GM15510 (cell line): ENCODE results near the gene VIPR2.

Experiments used
- POLR2A ChIP-seq: IDR thresholded peaks from 3 replicates; pipeline ENCODE4 v1.6.1; 2011; ENCODE audit warnings: borderline replicate concordance; ENCODE audit not compliant: insufficient read length; ENCODE audit errors: extremely low read depth

The VIPR2 gene

DNA sequence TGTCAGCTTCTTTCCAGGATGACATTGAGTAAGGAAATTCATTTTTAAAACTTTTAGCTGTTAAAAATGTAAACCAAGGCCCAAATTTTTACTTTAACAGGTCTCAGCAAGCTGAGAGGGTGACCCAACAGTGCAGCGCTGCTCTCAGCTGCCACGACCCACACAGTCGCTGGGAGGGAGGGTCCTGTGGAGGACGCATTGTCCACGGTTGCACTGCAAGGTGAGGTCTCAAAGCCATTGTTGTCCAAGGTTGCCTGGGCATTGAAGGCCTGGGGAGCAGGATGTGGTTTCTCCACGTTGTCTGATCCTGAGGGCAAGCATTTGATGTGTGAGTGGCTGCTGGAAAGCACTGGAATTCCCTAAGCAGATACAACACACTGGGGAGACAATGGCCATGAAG lies 15.1 kb upstream of the VIPR2 start:
- no peak for TF ChIP-seq POLR2A

DNA sequence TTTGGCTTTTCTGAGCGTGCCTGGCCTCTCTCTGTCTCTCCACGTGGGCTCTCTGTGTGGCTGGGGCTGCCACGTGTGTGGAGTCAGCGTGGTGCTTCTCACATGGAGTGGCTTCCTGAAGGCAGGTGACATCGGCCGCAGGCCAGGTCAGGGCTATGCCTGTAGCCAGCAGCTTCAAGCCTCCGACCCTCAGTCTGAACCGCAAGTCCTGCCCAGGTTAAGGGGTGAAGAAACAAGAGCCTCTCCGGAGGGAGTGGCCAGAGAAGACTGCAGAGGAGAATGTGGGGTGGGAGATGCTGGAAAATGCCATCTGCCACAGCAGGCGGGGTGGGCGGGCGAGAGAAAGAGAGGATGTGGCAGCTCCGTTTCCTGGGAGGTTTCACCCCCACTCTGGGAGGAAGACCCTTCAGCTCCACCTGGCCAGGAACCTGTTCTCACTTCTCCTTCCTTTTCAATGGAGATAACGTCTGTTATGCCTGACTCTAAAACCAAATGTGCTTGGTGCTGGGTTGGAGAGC lies 14.3 kb upstream of the VIPR2 start:
- no peak for TF ChIP-seq POLR2A

DNA sequence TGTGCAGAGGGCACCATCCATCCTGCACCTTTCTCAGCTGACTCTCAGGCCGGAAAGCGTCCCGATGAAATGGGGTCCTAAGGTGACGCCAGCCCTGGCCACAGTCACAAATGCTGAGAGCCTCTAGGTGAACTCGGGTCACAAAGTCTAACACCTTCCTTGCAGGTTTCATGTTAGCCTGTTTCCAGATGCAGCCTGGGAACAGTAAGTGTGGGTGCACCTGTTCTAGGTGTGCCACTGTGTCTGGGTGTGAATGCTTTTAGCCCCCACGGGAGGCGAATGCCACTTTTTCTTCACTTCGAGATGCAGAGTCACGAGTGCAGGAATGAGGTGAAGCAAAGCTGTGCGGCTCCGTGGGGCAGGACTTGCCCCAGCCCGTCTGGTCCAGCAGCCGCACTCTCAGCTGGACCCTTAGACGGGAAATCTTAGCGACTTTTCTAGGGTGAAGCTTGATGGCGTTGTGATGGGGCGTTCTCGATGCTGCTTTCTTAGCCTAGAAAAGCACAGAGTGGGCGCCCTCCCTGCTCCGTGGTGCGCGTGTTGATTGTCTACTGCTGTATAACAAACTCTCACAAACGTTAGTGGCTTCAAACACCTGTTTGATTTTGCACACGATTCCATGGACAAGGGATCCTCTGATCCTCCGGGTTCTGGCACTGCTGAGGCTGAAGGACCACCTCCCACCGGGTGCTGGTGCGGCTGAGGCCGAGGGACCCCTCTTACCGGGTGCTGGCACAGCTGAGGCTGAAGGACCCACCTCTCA lies 13.6 kb upstream of the VIPR2 start:
- no peak for TF ChIP-seq POLR2A

DNA sequence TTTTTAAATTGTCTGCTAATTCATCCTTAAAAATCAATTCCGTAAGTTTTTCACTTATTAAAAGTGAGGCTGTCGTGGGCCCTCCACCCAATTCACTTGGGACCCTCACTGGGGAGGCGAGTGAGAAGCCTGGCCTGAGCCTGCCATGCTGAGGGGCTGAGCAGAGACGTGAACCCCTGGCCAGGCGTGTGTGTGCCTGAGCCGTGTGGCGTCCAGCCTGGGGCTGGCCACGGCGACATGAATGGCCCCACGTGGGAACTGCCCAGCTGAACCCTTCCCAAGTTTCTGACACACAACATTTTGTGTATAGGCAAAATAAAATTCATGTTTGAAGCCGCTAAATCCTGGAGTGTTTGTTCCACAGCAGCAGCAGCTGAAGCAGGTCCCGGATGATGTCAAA lies 13.0 kb upstream of the VIPR2 start:
- no peak for TF ChIP-seq POLR2A

DNA sequence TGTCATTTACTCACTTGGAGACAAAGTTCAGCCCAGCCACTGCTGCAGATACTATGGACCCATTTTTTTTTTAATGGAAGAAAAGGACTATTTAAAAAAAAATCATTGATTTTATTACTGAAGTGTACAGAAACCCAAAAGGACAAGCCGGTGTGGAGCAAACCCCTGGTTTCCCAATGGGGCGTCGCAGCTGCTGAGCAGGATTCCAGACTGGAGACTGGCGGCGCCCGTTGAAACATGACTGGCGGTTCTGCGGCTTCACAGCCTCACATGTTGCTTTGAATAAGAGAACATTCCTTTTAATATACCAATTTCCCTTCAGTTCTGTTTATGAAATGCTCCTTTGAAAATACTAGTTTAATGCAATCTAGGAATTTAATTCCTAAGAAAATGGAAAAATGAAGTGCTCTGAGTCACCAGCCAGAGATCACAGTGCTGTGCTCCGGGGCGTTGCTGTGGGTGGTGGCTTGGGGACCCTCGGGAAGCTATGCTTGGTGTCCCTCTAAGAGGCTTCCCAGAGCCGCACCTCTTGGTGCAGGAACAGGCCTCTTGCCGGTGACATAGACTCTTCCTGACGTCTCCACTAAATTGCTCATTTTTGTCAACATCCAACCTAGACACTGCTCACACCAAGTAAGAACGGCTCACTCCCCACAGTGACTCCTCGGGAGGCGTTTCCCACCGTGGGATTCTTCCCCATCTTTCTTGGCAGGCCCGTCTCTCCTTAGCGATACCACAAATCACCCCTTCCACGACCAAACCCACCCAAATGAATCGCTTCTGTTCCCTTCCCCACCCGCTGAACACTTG lies 12.0 kb upstream of the VIPR2 start:
- TF ChIP-seq POLR2A: no peak

DNA sequence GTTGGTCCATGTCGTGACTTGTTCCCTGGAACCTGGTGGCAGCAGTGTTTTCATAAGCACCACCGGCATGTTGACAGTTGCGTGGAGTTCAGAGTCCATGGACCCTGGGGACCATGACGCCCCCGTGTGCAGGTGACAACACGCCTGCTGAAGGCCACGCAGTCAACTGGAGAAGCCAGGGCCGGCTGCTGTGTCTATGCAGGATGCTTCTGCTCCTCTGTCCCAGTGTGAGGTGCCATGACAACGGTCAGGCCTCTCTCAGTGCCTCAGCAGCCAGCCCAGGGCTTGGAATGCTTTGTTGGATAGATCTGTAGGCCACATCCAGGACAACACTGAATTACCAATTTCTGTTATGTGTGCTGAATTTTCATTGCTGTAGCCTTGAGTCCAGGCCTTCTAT lies 10.7 kb upstream of the VIPR2 start:
- TF ChIP-seq POLR2A: no peak

DNA sequence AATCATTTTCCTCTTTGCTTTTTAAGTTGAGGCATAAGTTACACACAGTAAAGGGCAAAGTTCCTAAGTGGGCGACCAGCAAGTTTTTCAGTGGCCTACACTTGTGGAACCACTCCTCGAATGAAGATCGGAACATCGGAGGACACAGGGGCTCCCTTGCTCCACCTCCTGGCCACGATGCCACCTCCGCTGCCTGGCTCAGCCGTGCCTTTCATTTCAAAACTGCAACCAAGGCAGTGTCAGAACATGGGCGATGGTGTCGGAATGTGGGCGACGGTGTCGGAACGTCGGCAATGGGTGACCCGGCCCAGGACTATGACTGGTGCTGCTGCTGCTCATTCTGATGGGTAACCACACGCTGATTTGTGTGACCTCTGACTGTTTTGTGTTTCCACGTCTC lies 9.6 kb upstream of the VIPR2 start:
- TF ChIP-seq POLR2A: no peak

DNA sequence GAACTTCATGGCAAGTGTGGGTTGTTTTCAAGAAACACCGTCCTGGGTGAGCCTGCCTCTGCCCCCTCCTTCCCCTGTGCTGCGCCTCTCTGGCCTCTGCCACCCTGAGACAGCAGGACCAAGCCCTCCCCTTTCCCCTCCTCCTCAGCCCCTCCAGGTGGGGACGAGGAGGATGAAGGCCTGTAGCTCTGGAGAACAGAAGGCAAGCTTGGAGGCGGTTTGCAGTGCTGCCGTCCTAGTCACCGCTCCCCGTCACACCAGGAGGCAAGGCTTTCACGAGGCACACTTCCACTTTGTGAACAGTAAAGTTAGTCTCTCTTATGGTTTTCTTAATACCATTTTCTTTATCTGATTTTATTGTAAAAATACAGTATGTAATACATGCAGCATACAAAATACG lies 8.8 kb upstream of the VIPR2 start:
- TF ChIP-seq POLR2A: no peak

DNA sequence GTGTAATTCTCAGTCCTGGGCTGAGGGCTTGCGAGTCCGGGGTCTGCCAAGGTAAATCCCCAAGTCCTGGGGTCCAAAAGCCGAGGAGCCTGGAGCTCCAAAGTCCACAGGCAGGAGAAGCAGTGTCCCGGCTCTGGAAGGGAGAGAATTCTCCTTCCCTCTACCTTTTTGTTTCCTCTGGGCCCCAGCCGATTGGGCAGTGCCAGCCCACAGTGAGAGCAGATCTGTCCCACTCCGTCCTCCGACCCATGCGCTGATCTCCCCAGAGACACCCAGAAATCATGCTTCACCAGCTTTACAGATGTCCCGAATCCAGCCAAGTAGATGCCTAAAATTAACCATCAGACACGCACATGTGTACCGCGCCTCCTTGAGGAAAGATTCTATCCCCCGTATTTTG lies 8.1 kb upstream of the VIPR2 start:
- TF ChIP-seq POLR2A: no peak

DNA sequence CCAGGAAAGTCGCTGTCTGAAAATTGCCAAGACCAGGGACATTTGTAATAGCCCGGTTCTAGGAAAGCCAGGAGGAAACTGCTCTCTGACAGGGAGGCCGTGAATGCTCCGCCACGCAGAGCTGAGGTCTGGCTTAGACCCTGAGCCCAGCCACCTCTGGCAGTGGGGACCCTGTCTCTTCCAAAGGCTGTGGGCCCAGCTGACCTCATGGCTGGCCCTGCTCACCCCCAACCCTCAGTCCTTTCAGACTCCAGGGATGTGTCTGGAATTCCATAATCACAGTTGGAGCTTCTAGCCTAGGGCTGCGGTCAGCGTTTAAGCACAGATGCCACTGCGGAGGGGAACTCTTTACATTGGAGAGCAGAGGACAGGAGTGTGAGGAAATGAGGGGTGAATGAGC lies 6.6 kb upstream of the VIPR2 start:
- no peak for TF ChIP-seq POLR2A

DNA sequence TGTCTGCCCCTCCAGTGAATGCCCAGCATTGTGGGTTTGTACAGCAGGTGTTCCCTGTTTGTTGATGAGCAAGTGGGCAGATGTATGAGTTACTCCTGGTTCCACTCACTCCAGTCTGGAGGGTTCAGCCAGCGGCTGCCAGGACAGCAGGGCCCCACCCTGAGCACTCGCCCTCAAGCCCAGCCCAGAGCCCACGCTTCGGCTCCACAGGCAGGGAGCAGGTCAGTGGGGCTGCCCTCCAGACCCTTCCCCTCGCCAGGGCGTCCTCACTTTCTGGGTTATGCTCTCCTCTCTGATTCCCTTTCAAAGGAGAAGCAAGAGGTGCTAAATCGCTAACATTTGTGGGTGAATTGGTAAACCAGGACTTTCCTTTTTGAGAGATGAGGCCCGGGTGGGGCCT lies 4.8 kb upstream of the VIPR2 start:
- no peak for TF ChIP-seq POLR2A

DNA sequence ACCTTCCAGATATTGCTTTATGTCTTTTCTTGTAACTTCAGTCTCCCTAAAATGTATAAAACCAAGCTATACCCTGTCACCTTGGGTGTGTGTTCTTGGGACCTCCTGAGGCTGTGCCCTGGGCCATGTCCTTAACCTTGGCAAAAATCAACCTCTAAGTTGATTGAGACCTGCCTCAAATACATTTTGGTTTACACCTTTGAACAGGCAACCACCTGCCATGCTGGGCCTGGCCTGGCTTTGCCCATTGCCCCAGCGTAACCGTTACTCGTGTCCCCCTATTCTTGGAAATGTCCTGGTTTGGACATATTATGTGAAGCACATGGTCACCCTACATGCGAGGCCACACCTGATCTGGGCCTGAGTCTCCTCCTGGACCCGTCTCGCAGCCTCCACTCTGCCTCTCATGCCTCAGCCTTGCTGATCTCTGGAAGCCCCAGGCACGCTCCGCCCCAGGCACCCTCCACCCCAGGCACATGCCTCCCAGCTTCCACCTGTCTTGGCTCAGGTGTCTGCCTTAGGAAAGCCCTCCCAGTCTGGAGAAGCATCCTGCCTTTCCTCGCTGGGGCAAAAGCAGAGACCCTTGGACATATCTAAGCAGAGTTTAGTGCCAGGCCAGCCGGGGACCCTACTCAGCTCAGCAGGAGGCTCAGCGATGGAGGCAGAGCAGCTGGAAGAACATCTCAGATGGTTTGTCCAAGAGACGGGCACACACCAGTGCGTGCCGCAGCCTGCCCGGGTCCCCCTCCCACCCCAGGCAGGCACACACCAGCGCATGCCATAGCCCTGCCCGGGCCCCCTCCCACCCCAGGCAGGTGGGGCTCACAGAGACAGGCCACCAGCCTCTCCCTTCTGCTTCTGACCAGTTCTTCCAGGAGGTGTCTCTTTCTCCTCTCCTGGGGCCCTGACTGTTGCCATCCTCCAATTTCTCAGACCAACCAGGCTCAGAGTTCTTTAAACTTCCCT lies 4.0 kb upstream of the VIPR2 start:
- TF ChIP-seq POLR2A: no peak

DNA sequence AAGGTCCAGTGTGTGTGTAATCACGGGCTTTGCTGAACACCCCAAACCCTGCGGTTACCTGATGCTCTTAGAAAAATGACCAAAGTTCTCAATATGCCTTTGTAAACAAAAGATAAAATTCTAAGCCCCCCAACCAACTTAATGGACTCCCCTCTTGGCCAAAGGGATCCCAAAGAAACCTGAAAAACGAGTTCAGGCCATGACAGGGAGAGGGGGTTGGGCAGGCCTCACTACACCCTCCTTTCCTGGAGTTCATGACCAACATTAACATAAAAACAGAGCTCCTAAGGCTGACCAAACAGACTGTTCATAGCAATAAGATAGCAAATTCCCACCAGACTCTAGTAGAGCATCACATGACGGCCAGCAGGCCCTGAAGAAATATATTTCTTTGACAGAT lies 3.0 kb upstream of the VIPR2 start:
- TF ChIP-seq POLR2A: no peak

DNA sequence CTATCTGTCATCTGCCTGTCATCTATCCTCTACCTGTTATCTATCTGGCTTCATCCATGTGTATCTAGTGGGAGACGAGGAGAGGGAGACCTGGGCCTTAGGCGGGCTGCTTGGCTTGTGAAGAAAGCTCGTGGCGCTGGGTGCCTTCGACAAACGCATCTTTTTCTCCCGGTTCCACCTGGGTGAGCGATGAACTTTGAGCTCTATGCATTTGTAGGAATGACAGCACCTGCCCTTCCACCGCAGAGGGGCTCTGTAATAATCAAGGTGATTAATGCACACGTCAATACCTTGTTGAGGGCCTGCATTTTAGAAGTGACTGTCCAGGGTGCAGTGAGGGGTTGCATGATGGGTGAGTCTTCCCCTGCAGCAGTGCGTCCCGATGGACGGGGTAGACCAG lies 2.6 kb upstream of the VIPR2 start:
- no peak for TF ChIP-seq POLR2A

DNA sequence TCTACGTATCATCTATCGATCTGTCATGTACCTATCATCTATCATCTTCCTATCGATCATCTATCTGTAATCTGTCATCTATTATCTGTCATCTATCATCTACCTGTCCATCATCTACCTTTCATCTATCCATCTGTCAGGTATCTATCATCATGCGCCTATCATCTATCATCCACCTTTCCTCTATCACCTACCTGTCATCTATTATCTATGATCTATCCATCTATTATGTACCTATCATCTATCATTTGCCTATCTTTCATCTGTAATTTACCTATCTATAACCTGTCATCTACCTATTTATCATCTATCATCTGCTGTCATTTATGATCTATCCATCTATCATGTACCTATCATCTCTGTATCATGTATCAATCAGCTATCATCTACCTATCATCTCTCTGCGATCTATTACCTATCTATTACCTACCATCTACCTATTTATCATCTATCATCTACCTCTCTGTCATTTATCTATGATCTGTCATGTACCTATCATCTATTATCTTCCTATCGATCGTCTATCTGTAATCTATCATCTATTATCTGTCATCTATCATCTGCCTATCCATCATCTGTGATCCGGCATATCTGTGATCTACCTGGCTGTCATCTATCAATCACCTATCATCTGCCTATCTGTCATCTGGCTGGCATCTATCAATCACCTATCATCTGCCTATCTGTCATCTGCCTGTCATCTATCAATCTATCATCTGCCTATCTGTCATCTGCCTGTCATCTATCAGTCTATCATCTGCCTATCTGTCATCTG lies 1.6 kb upstream of the VIPR2 start:
- TF ChIP-seq POLR2A: no peak

DNA sequence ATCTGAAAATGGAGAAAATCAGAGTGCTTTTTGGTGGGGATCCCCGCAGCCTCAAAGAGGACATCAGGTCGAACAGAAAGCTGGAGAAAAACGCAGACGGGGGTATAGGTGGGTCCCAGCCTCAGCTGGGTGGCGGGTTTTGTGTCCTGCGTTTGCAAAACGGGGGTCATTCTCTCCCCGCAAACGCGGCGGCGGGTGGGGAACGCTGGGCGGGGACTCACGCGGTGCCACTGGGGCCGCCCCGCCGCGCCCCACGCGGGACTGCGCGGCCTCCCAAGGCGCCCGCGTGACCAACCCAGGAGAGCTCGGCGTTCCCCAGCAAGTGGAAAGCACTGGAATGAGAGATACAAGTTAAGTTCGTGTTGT lies 806 bp upstream of the VIPR2 start:
- no peak for TF ChIP-seq POLR2A
